Measurements from ENCODE around the gene NAALADL2. TPM values are rescaled to one million over a fixed set of nuclear protein-coding genes. Genes with fewer than 3 reads are reported as not detected.

Gene NAALADL2
- total RNA-seq, 2 experiments from 2014 or later = 0.30 to 1.2 TPM

DNA sequence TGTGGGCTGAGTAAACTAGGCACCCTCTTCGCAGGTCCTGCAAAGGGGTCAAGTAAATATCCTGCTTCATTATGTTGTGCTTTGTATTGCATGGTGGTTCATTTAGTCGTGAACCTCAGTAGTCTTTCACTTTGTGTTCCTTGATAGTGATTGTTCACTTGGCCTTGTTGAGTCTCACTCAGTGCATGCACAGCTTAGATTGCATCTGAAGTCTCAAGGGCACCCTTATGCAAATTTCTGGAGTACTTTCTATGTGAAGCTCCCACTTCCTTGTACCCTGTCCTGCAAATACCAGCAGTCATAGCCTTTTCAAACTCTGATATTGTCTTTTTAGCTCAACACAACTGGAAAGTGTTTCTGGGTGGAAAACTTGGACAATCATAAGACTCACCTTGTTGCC is 519.2 kb downstream of the NAALADL2 start:
- POLR2A ChIA-PET = no interaction called here
- Mint-ChIP-seq H3K4me1 (ENCODE audit: low read depth) (no peaks in the 10 kb centered on the region), H3K4me3 (no peak overlapping the region), H3K9me3 (no peaks in the 10 kb centered on the region), H3K27me3 (no peaks in the 10 kb centered on the region), H3K27ac (no peak overlapping the region), H3K36me3 (ENCODE audit: low read depth) (no peaks in the 10 kb centered on the region)
- H3K4me1 ChIP-seq (ENCODE audit: insufficient read depth, low read length) = no peaks in the 10 kb centered on the region
- H3K36me3 ChIP-seq (ENCODE audit: insufficient read depth, low read length) = no peaks in the 10 kb centered on the region
- DNase-seq (no peak), ATAC-seq (ENCODE audit: poor library complexity) (no peak)
- intact Hi-C loops (cut with DNase I, micrococcal nuclease) = no loop called here
- H3K27ac ChIP-seq (ENCODE audit: low read depth in 1 of 2, low read length in 2 of 2) = no peak overlapping the region
- no peak overlapping the region for H3K4me3 ChIP-seq (ENCODE audit: low read length)
- H3K27me3 ChIP-seq (ENCODE audit: control insufficient read depth in 1 of 2, insufficient read depth in 2 of 2, low read length in 2 of 2) = no peaks in the 10 kb centered on the region
- no peak for TF ChIP-seq CTCF (IDR thresholded peaks at IDR 0.05)
- no peaks in the 10 kb centered on the region for H3K9me3 ChIP-seq (ENCODE audit: control insufficient read depth in 1 of 2, insufficient read depth in 1 of 2, low read length in 2 of 2)
- CTCF ChIA-PET = no interaction called here

DNA sequence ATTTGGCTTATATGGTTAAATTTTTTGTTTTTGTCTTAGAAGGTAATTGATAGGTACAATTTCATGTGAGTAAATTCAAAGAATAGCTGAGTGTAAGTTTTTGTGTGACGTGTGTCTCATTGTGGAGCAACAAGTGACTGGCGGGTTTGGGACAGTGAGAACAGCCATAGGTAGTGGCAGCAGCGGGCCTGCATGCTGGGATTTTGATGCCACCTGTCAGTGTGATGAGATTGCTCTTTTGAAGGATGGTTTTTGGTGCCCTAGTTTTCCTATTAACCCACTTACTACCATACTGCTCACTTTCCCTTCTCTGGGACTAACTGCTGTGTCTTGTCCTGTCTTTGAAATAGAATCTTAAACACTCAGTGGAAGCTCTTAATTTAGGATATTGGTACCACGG is 522.6 kb downstream of the NAALADL2 start:
- Mint-ChIP-seq H3K9me3 (no peaks in the 10 kb centered on the region), H3K4me3 (no peak overlapping the region), H3K36me3 (ENCODE audit: low read depth) (no peaks in the 10 kb centered on the region), H3K4me1 (ENCODE audit: low read depth) (no peaks in the 10 kb centered on the region), H3K27ac (no peak overlapping the region), H3K27me3 (no peaks in the 10 kb centered on the region)
- no peaks in the 10 kb centered on the region for H3K9me3 ChIP-seq (ENCODE audit: control insufficient read depth in 1 of 2, insufficient read depth in 1 of 2, low read length in 2 of 2)
- DNase-seq (no peak), ATAC-seq (ENCODE audit: poor library complexity) (no peak)
- TF ChIP-seq CTCF (IDR thresholded peaks at IDR 0.05) = no peak
- intact Hi-C loops (cut with DNase I, micrococcal nuclease) = no loop called here
- H3K4me1 ChIP-seq (ENCODE audit: insufficient read depth, low read length) = no peaks in the 10 kb centered on the region
- H3K27me3 ChIP-seq (ENCODE audit: control insufficient read depth in 1 of 2, insufficient read depth in 2 of 2, low read length in 2 of 2) = no peaks in the 10 kb centered on the region
- no peak overlapping the region for H3K27ac ChIP-seq (ENCODE audit: low read depth in 1 of 2, low read length in 2 of 2)
- ChIA-PET POLR2A (no interaction called here), CTCF (no interaction called here)
- no peaks in the 10 kb centered on the region for H3K36me3 ChIP-seq (ENCODE audit: insufficient read depth, low read length)
- no peak overlapping the region for H3K4me3 ChIP-seq (ENCODE audit: low read length)

DNA sequence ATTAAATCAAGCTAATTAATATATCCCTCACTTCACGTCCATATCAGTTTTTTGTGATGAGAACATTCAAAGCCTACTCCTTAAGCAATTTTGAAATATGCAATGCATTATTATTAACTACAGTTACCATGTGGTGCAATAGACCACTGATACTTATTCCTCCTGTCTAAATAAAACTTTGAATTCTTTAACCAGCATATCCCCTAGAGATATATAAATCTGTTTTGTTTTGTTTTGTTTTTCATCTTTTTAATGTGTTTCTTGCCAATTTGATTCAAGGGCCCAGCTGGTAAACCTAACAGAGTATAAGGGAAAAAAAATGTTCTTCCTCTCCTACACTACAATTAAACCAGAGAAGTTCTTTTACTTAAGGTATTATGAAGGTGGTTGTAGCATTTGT is 524.2 kb downstream of the NAALADL2 start:
- intact Hi-C loops (cut with DNase I, micrococcal nuclease) = no loop called here
- no peak overlapping the region for H3K27ac Mint-ChIP-seq
- H3K4me1 Mint-ChIP-seq (ENCODE audit: low read depth) = no peaks in the 10 kb centered on the region
- Histone ChIP-seq H3K4me1 (ENCODE audit: insufficient read depth, low read length) (no peaks in the 10 kb centered on the region), H3K36me3 (ENCODE audit: insufficient read depth, low read length) (no peaks in the 10 kb centered on the region), H3K9me3 (ENCODE audit: control insufficient read depth in 1 of 2, insufficient read depth in 1 of 2, low read length in 2 of 2) (no peaks in the 10 kb centered on the region), H3K27ac (ENCODE audit: low read depth in 1 of 2, low read length in 2 of 2) (no peak overlapping the region), H3K27me3 (ENCODE audit: control insufficient read depth in 1 of 2, insufficient read depth in 2 of 2, low read length in 2 of 2) (no peaks in the 10 kb centered on the region), H3K4me3 (ENCODE audit: low read length) (no peak overlapping the region)
- no peaks in the 10 kb centered on the region for H3K27me3 Mint-ChIP-seq
- H3K4me3 Mint-ChIP-seq = no peak overlapping the region
- ChIA-PET CTCF (no interaction called here), POLR2A (no interaction called here)
- DNase-seq = no peak
- H3K36me3 Mint-ChIP-seq (ENCODE audit: low read depth) = no peaks in the 10 kb centered on the region
- ATAC-seq (ENCODE audit: poor library complexity) = no peak
- no peaks in the 10 kb centered on the region for H3K9me3 Mint-ChIP-seq
- TF ChIP-seq CTCF (IDR thresholded peaks at IDR 0.05) = no peak

Data from CD4-positive, alpha-beta T cell (primary cell).